A549 treated with AZD2906 at 1 μM for 4 hours (cell line): ENCODE data around the gene DUSP16. TPM values are rescaled to one million over a fixed set of nuclear protein-coding genes. Genes with fewer than 3 reads are reported as not detected.

Source experiments
- total RNA-seq: library from RNA; stranded (reverse); fragments of 200-300 nt; extraction: Qiagen RNA extraction; gene quantifications from 5 replicates; pipeline ENCODE4 v1.2.3, GENCODE V29; 2022

Gene DUSP16
- 6.7 to 8.3 TPM (median 7.5 TPM) in 5 replicates for total RNA-seq

GRCh38 chr12:12562585-12563261, at the start of gene DUSP16:
TSS of gene DUSP16 (minus strand) at chr12:12562863. CDS start at chr12:12521098, 41,765 bp downstream.

GRCh38 chr12:12611512-12612306, 49.0 kb upstream of the DUSP16 start, which contains the start of gene CREBL2:
TSS of gene CREBL2 (plus strand) at chr12:12611876. CDS start at chr12:12612173, 297 bp downstream.

Other genes starting within 250 kb of the DUSP16 start
- gene MANSC1, start 212.6 kb downstream of the DUSP16 start, total RNA-seq: 3.2 to 3.9 TPM (median 3.6 TPM) in 5 replicates
- 8.1 to 11.1 TPM (median 9.5 TPM) in 5 replicates for gene BORCS5, start 205.8 kb downstream of the DUSP16 start, total RNA-seq
- 16.6 to 23.0 TPM (median 18.2 TPM) in 5 replicates for gene CREBL2, start 49.0 kb upstream of the DUSP16 start, total RNA-seq
- 0.64 to 1.4 TPM (median 0.91 TPM) in 5 replicates for gene GPR19, start 133.3 kb upstream of the DUSP16 start, total RNA-seq
- 14.4 to 17.1 TPM (median 16.1 TPM) in 5 replicates for gene CDKN1B, start 154.5 kb upstream of the DUSP16 start, total RNA-seq
- 0.21 to 0.58 TPM (median 0.43 TPM) in 5 replicates for gene APOLD1, start 222.8 kb upstream of the DUSP16 start, total RNA-seq